ENCODE measurements around the gene TAOK2.

- TF ChIP-seq EZH2 (IDR thresholded peaks at IDR 0.05; ENCODE audit: insufficient read depth, poor library complexity, severe bottlenecking): no peak
- TF ChIP-seq EZH2phosphoT487 (IDR thresholded peaks at IDR 0.05; ENCODE audit: insufficient read depth, low read depth): no peak
Observed at GRCh38 chr16:30004424-30004776, 30.7 kb downstream of the TAOK2 start.

Data from GM23248 (cell line).